GM12873 (cell line): Measurements from ENCODE around the gene ADRA2B.

ENCODE experiments used
- TF ChIP-seq, protein P1 (sequence below): IDR thresholded peaks from 2 replicates; pipeline ENCODE4 v1.5.1; 2012; ENCODE audit warnings: low read depth, mild to moderate bottlenecking, moderate library complexity, low read length, control low read depth; ENCODE audit not compliant: insufficient read depth; ENCODE audit errors: missing control alignments

ADRA2B gene

DNA sequence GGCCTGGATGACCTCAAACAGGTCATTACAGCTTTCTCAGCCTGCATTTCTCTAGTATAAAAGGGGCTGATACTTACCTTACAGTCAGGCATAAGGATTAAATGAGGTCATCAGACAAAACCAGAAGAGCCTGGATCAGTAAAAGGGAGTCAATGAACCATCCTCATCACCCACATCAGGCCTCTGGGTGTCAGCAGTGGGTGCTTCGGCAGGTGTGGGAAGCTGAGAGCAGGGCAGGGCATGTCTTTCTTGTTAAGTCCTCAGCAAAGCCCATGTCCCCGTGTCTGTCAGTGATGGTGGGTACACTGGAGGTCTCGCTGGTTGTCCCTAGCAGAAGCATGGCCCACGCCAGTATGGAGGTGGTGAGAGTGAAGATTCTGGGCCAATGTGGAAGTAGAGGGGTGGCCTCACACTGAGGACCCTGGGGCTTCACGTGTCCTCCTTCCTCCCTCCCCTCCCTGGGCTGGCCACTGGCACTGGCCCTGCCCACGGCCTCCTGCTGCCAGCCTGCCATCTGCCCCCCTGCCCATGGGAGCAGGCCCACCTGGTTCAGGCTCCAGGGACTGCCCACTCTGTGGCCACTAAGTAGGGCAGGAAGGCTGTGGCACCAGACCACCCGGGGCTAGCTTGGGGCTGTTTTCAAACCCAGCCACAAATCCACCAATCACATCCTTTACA lies 4.4 kb downstream of the ADRA2B start:
- TF ChIP-seq, protein P1, sequence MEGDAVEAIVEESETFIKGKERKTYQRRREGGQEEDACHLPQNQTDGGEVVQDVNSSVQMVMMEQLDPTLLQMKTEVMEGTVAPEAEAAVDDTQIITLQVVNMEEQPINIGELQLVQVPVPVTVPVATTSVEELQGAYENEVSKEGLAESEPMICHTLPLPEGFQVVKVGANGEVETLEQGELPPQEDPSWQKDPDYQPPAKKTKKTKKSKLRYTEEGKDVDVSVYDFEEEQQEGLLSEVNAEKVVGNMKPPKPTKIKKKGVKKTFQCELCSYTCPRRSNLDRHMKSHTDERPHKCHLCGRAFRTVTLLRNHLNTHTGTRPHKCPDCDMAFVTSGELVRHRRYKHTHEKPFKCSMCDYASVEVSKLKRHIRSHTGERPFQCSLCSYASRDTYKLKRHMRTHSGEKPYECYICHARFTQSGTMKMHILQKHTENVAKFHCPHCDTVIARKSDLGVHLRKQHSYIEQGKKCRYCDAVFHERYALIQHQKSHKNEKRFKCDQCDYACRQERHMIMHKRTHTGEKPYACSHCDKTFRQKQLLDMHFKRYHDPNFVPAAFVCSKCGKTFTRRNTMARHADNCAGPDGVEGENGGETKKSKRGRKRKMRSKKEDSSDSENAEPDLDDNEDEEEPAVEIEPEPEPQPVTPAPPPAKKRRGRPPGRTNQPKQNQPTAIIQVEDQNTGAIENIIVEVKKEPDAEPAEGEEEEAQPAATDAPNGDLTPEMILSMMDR: no peak

DNA sequence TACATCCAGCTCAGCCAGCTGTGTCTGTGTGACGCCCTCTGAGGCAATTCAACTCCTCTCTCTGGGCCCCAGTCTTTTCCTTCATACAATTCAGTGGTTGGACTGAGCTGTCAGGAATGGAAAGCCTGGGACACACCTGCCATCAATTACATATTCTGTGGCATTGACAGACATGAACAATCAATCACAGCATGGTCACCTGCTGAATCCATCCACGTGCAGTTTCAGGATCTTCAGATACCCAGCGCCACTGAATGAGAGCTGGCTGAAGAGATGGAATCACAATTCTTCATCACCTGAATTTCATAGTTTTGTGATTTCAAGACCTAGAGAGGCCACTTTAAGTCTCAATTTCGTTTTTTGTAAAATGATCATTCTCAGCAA lies 5.1 kb downstream of the ADRA2B start:
- TF ChIP-seq, protein P1: no peak

- TF ChIP-seq, protein P1: no peak
These were observed 5.6 kb downstream of the ADRA2B start for GRCh38 chr2:96110621-96111256.

DNA sequence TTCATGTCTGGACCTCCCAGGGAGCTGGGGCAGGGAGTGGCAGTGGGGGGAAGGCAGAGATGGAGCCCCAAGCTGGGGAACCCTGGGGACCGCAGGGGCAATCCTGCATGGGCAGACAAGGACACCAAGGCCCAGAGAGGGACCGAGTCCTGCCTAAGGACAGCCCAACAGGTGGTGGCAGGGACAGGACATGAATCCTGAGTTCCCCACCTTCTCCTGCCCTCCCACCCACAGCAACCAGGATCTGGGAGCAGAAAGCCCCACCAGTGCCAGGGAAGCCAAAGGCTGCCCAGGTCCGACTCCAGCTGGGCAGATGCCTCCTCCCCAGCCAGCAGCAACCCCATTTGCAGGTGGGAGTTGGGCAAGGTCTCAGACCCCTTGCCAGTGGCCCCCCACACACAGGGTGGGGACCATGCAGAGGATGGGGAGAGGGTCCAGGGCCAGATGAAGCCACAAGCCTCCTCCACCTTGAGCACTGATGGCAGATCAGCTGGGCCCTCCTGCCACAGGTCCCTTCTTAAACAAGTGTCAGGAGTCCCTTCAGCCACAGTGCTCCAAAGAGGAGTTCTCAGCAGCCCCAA lies 6.3 kb downstream of the ADRA2B start:
- TF ChIP-seq, protein P1: no peak

DNA sequence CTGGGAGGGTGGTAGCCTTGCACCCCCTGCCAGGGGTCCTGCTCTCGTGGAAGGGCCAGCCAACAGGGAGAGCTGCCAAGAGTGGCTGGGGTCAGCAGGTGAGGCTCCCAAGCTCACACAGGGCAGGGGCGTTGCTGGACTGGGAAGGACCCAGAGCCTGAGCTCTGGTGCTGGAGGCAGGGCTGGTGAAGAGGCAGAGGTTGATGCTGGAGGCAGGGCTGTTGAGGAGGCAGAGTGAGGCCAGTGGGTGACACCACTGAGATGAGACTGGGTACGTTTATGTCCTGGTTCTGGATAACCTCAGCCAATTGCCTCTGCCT lies 7.0 kb downstream of the ADRA2B start:
- TF ChIP-seq, protein P1: no peak

DNA sequence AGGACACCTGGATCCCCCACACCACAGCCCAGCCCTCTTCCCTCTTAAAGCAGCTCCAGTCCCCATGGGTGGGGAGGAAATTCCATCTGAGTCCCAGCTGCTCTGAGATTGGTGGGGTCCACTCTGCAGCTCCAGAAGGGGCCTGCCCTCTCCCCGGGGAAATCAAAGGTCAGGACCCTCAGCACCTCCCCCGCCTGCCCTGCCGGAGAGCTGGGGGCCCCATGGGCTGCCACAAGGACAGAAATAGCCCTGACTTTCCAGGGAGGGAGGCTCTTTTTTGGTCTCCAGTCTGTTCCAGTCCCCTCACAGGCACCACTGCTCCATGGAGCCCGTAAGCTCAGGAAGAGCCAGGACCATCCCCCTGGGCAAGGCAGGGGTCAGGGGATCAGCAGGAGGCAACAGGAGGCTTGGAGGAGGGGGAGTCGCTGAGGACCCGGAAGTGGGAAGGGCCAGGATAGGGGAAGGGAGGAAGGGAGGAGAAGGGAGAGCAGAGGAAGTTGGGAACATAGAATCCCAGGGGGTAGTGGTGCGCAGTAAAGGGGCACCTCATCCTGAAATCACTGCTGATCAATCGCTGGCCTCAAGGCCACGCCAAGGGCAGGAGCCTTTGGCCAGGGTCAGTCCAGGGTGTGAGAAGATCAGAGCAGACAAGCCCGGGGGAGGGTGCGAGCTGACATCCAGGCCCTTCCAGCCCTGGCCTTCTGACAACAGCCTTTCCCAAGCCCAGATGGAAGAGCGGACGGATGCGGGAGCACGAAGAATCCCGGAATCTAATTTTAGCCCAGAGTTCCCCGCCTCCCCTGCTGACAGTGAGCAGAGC lies 7.6 kb downstream of the ADRA2B start:
- TF ChIP-seq, protein P1: no peak

- TF ChIP-seq, protein P1: no peak
These were observed 8.2 kb downstream of the ADRA2B start for GRCh38 chr2:96108151-96108540.
